ENCODE results near the gene LYRM1.
"Not testable (repeated sequence)": the region's sequence is repeated elsewhere in the genome, so short reads cannot be mapped to it uniquely, and the experiment has no call there.

Gene LYRM1

DNA sequence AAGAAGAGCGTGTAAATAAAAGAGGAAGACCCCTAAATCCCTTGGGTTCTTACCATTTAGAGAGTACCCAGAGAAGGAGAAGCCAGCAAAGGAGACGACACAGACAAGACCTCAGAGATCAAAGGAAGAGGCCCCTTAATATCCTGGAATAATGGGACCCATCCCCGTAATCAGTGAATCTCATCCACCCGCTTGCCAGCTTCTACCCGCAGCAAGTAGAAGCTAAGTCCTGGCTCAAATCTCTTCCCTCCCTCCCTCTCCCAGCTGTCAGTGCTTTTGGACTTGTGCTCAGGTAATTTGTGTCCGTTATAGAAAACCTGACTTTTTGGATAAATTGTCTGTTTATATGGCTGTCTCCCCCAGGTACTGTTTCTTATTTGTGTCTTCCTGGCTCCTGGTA is 1.9 kb downstream of the LYRM1 start:
- no peak for DNase-seq (ENCODE audit: low read depth)

DNA sequence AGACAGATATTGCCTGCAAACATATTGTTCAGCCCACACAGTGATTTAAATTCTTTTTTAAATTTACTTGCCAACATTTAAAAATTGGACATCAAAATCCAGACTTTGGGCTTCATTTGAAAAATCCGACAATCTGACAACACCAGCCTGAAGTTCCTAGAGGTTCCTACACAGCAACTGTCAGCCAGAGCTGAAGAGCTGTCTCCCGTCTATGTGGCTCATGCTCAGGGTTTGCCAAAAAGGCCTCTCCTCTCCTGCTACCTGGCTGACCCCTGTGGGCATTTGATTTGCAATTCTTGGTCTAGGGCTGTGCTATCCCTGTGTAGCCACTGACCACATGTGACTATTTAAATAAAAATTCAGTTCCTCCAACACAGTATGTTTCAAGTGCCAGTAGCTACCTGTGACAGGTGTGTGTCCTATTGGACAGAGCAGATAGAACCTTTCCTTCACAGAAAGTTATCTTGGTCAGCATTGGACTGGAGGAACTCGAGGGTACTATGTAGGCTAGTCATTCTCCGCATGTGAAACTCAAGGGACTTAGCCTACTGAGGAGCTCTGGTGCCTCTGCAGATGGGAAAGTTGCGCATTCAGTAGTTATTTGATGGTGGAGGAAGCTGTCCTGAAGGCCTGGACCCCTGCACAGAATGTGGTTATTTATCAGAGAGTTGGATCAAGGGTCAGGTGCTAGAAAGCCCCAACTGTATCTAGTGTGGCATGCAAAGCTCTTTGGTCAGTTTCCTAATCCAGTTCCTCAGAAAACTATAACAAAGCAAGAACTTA is 2.7 kb downstream of the LYRM1 start:
- no peak for DNase-seq (ENCODE audit: low read depth)

DNA sequence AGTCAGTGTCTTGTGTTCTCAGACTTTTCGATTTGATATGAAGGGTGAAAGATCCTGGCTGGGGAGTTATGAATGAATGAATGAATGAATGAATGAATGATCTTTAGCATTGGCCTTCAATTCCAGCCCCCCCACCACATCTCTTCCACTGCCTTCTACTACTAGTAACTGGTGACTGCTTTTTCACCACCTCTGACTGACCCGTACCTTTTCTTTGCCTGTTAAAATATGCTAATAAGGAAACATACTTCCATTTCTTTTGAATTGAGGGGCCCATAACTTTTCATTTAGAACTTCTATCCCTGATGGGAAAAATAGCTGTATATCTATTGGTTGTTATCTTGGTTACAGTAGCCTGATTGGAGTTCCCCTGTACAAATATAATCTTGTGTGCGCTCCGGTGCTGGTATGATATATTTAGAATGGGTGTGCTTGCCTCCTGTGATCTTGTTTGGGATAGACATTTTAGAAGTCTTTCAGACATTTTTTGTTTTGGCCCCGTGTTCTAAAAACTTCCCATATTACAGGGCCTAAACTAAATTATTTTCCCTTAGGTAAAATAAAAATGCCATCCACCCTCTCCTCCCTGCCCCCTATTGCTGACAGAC is 3.4 kb downstream of the LYRM1 start:
- no peak for DNase-seq (ENCODE audit: low read depth)

DNA sequence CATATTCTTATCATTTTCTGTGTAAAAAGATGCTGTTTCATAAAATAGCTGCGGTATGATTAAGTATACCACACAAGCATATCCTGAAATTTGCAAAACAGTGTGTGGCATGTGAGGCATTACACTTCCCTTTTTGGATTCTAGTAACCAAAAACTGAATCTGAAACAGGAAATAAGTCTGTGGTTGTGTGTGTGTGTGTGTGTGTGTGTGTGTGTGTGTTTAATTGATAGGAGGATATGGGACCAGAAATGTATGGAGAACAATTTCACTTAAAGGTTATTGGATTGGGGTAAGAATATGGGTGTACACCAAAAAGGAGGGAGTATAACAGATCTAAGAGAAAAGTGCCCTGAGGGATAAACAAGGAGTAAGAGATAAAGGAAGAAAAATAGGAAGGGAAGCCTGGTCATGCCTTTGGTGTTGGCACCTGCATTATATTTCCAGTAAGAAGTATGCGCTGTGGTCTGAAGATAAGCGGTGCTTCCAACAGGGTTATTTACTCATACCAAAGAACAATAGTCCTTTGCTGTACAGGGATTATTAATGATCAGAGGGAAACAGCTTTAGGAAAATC is 4.0 kb downstream of the LYRM1 start:
- no peak for DNase-seq (ENCODE audit: low read depth)

DNA sequence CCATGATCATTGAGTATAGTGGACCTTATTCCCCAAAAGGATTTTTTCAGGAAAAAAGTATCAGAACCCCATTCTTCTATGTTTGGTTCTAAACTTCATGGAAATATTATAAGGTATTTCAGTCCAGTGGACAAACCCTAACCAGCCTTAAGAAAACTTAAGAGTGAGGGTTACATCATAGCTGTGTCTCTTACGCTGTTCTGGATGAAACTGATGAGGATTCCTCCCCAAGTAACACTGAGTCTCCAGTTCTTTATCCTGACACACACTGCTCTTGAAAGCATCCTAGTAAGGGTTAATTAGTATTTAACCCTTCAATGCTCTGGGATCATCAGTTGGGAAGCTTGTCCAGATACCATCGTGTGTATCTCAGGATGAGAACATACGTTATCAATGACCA is 5.0 kb downstream of the LYRM1 start:
- no peak for DNase-seq (ENCODE audit: low read depth)

DNA sequence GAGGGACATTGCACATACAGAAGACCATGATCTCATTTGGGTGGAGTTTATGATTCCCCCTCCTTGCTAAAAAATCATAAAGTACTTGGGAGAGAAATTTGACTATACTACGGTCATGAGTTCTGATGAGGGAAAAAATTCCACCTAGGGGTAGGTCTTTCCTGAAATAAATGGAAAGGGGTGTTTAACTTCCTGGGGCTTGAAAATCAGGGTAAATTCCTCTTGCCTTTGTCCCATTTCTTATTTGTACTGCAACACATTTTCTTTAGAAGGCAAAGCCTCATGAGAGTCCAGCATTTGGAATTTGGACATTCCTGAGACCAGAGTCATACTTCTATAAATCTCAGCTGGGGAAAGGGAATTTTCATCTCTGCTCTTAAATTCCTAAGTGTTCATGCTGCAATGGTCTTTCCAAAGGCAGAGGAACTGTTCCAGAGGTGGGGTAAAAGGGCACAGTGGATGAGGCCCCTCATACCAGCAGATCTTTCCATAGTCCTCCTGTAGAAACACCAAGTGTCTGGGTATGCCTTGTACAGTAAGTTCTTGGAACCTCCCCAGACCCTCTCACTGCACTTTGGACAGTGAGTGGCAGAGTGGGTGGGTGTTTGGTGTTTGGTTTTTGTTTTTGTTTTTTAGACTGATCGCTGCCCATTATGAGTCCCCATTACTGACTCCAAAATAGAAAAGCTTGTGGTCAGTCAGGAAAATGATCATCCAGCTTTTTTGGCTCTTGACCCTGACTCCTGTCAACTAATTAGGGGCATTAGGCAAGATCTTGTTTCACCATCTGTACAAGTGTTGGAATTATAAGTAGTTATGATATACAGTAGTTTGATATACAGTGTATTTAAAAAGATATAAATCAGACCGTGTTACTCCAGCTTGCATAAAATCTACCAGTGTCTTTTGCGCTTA is 6.0 kb downstream of the LYRM1 start:
- DNase-seq (ENCODE audit: low read depth) = no peak

DNA sequence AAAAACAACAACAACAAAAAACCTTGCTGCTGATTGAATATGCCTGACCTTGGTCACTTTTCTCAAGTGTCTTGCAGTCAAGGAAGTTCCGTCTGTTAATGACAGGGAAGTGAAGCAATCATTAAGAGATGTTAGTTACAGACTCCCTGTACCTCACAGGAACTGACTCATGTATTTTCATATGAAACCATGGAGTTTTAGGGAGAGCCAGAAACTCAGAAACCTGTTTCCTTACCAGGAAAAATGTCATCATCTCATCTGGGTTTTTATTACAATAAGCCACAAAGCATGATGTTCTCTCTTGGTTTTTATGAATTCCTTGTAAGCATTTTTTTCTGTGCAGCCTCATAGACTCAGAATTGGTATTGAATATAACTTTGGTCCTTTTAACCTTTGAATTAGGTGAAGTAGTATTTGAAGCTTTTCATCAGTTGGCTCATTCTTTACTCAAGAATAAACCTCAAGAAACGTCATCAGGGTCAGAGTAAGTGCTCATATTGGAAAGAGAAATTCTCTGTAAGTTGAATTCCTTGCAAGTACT is 10.3 kb downstream of the LYRM1 start:
- DNase-seq (ENCODE audit: low read depth) = peak; percentile 73

DNA sequence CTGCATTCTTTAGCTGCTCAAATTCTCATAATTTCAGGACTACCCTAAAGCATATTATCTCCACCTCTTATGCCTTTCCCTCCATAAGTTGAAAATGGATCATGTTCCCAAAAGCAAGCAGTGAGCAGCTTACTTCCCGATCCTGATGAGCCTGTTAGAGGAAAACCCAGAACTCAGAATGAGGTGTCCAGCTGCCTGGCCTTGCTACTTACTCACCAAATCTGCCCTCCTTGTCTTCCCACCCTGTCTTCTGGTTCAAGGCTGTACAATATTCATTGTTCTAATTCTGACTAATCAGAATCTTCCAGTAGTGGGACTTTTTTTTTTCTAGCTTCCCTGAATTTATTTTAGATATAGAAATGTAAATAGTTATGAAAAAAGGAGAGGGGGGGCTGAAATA is 10.8 kb downstream of the LYRM1 start:
- no peak for DNase-seq (ENCODE audit: low read depth)

DNA sequence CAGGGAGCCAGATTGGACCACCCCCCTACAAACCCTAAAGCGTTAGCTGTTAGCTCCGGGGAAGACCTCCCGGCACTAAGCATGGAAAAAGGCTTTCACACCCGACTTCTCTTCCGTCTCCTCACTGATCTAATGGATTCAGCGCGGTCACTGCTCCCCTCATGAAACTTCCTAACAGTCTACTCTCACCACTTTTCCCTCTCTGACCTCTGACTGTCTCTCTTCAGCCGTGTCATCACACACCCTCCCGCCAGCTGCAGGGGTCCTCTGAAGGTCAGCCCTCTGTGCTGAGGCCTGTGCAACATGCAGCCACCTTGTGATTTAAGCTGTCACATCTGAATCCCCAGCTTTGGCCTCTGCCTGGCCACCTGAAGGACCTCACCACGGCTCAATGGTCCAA is 15.7 kb downstream of the LYRM1 start:
- no peak for DNase-seq (ENCODE audit: low read depth)

DNA sequence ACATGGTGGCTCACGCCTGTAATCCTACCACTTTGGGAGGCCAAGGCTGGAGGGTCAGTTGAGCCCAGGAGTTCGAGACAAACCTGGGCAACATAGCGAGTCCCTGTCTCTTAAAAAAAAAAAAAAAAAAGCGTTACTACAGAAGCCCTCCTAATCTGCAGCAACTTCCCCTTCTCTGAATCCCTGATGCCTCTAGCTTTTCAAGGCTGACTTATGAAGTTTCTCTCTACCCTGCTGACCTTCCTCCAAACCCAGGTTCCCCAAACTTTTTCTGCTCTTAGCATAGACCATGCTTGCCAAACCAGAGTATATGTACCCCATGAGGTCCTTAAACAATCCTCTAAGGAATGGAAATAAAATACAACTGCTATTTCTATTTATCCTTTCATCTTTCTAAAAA is 16.4 kb downstream of the LYRM1 start:
- no peak for DNase-seq (ENCODE audit: low read depth)

DNA sequence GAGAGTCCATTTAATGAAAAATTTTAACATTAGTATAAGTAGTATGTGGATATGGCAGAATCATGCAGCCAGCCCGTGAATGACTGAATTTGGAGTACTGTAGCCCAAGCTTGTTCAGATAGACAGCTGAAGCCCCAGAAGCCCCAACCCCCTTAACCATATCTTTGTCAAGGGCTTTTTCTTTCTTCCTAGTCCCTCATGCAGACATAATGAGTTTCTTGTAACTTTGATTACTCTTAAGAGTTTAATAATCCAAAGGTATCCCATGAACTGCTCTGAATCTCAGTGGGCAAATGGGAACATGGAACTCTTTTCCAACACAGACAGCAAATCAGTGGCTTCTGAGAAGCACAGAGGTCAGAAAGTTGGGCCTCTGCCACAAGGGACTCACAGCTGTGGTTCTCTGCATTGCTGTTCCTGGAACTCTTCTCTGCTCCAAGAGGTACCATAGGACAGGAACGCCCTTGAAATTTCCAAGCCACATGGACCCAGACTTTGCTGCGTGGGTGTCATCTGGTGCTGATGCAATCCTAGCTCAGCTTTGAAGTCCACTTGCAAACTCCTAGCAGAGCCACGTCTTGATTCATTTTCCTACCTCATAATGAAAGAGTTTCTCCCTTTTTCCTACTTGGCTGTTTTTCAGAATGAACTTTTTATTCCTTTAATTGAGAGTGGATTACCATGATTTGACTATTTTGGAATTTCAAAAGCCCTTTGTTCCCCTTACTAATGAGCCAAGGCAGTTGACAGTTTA is 18.1 kb downstream of the LYRM1 start:
- no peak for DNase-seq (ENCODE audit: low read depth)

DNA sequence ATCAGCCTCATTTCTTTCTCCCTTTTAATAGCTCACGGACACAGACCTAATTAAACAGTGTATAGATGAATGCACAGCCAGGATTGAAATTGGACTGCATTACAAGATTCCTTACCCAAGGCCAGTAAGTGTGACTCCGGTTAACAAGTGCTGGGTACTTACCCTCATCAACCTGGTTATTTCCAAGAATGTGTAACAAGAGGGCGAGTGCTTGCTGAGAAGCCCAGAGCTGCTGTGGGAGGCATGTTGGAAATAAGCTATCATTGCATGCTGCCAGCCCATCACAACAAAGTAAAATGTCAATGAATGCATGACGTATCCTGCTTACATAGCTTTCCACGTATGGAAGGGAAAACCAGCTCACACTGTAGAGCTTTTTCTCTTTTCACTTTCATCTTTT is 19.5 kb downstream of the LYRM1 start:
- no peak for DNase-seq (ENCODE audit: low read depth)

DNA sequence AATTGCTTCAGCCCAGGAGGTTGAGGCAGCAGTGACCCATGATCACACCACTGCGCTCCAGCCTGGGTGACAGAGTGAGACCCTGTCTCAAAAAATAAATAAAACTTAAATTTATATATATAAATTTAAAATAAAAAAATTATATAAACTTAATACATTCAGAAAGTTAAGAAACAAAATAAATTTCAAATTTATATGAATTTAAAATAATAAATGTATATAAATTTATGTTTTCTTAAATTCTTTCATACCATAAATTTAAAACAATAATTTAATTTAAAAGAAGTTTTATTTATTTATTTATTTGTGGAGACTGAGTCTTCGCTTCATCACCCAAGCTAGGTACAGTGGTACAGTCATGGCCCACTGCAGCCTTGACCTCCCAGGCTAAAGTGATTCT is 20.2 kb downstream of the LYRM1 start:
- DNase-seq (ENCODE audit: low read depth) = no peak

DNA sequence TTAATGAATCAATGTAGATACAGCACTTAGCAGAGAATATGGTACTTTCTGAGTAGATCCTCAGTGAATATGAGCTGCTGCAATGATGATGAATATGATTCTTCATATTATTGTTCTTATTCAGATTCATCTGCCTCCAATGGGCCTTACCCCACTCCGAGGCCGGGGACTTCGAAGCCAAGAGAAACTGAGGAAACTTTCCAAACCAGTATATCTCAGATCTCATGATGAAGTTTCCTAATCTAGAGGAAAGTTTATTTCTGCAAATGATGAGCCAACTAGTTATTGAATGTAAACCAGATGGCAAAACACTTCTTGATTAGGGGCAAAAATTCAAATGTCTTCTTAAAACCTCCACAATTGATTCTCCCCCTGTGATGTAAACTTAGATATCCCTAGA is 23.3 kb downstream of the LYRM1 start:
- DNase-seq (ENCODE audit: low read depth) = no peak

DNA sequence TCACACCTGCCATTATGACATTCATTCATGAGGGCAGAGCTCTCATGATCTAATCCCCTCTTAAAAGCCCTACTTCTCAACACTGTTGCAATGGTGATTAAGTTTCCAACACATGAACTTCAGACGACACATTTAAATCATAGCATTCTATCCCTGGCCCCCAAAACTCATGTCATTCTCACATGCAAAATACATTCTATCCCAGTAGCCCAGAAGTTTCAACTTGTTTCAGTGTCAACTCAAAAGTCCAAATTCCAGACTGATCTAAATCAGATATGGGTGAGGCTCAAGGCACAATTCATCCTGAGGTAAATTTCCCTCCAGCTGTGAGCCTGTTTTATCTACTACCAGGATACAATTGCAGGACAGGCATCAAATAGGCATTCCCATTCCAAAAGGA is 25.2 kb downstream of the LYRM1 start:
- no peak for DNase-seq (ENCODE audit: low read depth)

DNA sequence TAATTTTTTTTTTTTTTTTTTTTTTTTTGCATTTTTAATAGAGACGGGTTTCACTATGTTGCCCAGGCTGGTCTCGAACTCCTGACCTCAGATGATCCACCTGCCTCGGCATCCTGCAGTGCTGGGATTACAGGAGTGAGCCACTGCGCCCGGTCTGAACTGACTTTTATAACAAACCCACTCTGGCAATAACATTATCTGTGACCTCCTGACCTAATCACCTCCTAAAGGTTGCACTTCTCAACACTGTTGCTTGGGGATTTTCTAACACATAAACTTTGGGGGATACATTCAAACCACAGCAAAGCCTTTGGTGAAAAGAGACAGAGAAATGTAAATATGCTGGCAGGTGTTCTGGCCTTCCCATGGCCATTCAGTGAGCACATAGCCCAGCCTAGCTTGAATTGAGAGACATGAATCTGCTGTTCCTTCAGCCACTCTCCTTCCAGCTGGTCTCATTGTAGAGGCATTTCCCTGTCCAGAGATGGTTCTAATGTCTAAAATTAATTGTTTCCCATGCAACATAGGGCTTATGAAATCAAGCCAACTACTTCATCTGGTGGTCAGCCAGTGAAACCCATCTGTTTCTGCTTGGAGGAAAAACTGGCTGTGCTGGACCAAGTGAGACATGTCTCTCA is 28.3 kb downstream of the LYRM1 start:
- no peak for DNase-seq (ENCODE audit: low read depth)

DNA sequence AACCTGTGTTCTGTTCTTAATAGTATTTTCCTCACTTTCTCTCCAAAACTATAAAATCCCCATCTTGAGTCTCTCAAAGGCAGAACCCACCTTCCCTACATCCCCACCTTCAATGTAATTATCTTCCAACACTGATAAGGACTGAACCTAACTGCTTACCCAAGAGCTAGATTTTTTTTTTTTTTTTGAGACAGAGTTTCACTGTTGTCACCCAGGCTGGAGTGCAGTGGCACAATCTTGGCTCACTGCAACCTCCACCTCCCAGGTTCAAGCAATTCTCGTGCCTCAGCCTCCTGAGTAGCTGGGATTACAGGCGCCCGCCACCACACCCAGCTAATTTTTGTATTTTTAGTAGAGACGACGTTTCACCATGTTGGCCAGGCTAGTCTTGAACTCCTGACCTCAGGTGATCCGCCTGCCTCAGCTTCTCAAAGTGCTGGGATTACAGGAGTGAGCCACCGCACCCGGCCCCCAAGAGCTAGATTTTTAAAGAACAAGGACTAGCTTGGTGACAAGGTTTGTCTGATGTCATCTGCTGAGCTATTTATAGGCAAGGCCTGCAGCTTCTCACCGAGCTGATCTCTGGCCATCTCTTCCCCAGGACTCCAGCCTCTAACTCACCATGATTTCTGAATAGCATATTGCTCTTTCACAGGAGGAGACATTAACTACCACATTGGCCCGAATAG is 29.2 kb downstream of the LYRM1 start:
- DNase-seq (ENCODE audit: low read depth) = not testable (repeated sequence)

DNA sequence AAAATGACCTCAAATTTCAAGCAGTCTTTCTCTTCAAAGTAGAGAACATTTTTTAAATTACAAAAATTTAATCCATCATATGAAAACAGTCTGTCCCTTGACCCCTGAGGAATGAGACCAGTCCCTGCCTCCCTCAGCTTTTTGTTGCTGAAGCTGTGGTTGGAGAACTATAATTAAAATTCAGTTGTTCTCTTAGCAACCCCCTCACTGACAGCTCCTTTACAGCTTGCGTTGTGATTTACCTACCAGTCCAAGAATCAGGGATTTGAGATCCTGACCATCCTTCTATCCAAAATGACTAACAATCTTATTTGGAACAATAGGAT is 29.8 kb downstream of the LYRM1 start:
- no peak for DNase-seq (ENCODE audit: low read depth)

DNA sequence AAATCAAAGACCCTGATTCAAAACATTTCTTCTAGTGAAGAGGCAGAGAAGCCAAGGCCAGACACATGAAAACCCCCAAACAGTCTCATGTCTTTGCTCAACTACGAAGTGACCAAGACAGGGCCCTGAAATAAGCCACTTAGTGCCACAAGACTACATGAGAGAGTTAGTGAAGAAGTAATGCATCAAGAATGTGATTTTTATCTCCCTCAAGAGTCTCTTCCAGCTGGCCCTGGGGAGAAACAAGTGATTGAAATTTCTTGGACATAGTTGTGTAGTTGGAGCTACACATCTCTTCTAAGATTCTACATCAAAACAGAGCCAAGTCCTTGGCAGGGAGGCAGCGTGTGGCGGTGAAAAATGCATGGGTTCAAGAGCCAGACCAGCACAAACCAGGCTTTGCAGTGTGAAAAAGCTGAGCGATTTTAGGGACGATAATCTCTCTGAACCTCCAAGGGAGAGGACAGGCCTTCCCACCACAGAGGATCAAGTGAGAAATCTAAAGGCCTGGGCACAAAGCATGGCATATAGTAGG is 30.6 kb downstream of the LYRM1 start:
- DNase-seq (ENCODE audit: low read depth) = no peak

DNA sequence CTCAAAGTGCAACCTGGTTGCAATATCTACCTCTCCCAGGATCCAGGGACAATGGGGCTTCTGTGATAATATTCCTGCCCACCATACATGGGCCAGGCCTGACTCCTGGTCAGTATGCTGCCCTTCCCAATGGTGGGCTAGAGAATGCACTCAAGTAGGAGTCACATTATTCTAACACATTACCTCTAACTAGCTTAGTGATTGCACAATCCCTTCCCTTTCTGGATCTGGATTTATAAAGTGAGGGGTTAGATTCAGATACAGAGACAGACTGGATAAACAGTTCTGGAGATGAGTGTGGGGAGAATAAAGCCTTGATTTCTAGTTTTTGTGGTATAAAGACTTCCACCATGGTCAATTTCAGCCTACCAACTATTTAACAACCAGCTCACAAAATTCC is 33.0 kb downstream of the LYRM1 start:
- DNase-seq (ENCODE audit: low read depth) = no peak
